Transverse colon (tissue), 3 donors: ENCODE measurements around the gene CTNNA1.

ENCODE experiments used
- POLR2A ChIP-seq: fragments of 450-650 bp; IDR thresholded peaks from one replicate; pipeline ENCODE4 v1.6.1; 2016; ENCODE audit warnings: antibody characterized with exemption, mild to moderate bottlenecking, moderate library complexity
- POLR2AphosphoS5 ChIP-seq, 3 donors: sonication (generic); formaldehyde crosslinking; IDR thresholded peaks; one replicate each; pipeline ENCODE4 v1.6.1; 2016; ENCODE audit warnings: antibody characterized with exemption in 3 of 3

GRCh38 chr5:138884094-138884493, 130.9 kb downstream of the CTNNA1 start:
- TF ChIP-seq POLR2A = no peak
- no peak for TF ChIP-seq POLR2AphosphoS5 (IDR thresholded peaks at IDR 0.05)
